ENCODE results near the gene RASD2.

GRCh38 chr22:35517769-35518530, 22.7 kb upstream of the RASD2 start:
- TF ChIP-seq POLR2AphosphoS5 (IDR thresholded peaks at IDR 0.05) (no peak), POLR2A (IDR thresholded peaks at IDR 0.05) (no peak)

Data from transverse colon (tissue), 3 donors.